Fibroblast of lung (primary cell): Measurements from ENCODE around the gene GPHN.

ENCODE experiments used
- CTCF ChIP-seq, 2 donors: IDR thresholded peaks in 1 of 2; conservative IDR thresholded peaks in 1 of 2; 1 replicate in 1 of 2; 2 replicates in 1 of 2; pipeline ENCODE4 v1.5.1; 2011 to 2012; ENCODE audit warnings: low read length in 2 of 2, control low read depth in 1 of 2, inconsistent platforms in 1 of 2, low read depth in 1 of 2, mild to moderate bottlenecking in 1 of 2
- EZH2 ChIP-seq: IDR thresholded peaks from 2 replicates; pipeline ENCODE4 v1.5.1; 2012; ENCODE audit warnings: low read length, control low read depth, mild to moderate bottlenecking; ENCODE audit errors: missing control alignments

GRCh38 chr14:67199016-67199415 lies 691.1 kb downstream of the GPHN start:
- TF ChIP-seq CTCF (conservative IDR thresholded peaks at IDR 0.05 in 1 of 2, IDR thresholded peaks at IDR 0.05 in 1 of 2; ENCODE audit: low read depth in 1 of 2, low read length in 2 of 2) (no peak), EZH2 (no peak)
